ENCODE data around the gene PRDM2. TPM values are rescaled to one million over a fixed set of nuclear protein-coding genes. Genes with fewer than 3 reads are reported as not detected.
A peak's percentile ranks its signal among the peaks of the same experiment; 100 is the strongest.

The PRDM2 gene
- total RNA-seq, 1 donor: 13.5 TPM

GRCh38 chr1:13812456-13813397 lies 112.7 kb downstream of the PRDM2 start:
- no peak for DNase-seq (ENCODE audit: low read depth in 2 of 3, low spot score in 2 of 3)

GRCh38 chr1:13813398-13814012 lies 113.5 kb downstream of the PRDM2 start:
- DNase-seq (ENCODE audit: low read depth in 2 of 3, low spot score in 2 of 3): peak in 2 of 3 donors; percentile 26 to 39

- DNase-seq (ENCODE audit: low read depth in 2 of 3, low spot score in 2 of 3): no peak
These were observed 114.1 kb downstream of the PRDM2 start for GRCh38 chr1:13814131-13814530.

- no peak for DNase-seq (ENCODE audit: low read depth in 2 of 3, low spot score in 2 of 3)
These were observed 116.2 kb downstream of the PRDM2 start for GRCh38 chr1:13816016-13816760.

- no peak for DNase-seq (ENCODE audit: low read depth in 2 of 3, low spot score in 2 of 3)
These were observed 117.9 kb downstream of the PRDM2 start for GRCh38 chr1:13817906-13818305.

- DNase-seq (ENCODE audit: low read depth in 2 of 3, low spot score in 2 of 3): no peak
These were observed 118.9 kb downstream of the PRDM2 start for GRCh38 chr1:13818926-13819325.

- no peak for DNase-seq (ENCODE audit: low read depth in 2 of 3, low spot score in 2 of 3)
These were observed 119.7 kb downstream of the PRDM2 start for GRCh38 chr1:13819642-13820041.

GRCh38 chr1:13820055-13820454 lies 120.1 kb downstream of the PRDM2 start:
- DNase-seq (ENCODE audit: low read depth in 2 of 3, low spot score in 2 of 3): no peak

GRCh38 chr1:13820456-13820855 lies 120.5 kb downstream of the PRDM2 start:
- DNase-seq (ENCODE audit: low read depth in 2 of 3, low spot score in 2 of 3): no peak

GRCh38 chr1:13823126-13823880 lies 123.3 kb downstream of the PRDM2 start:
- DNase-seq (ENCODE audit: low read depth in 2 of 3, low spot score in 2 of 3): no peak

- no peak for DNase-seq (ENCODE audit: low read depth in 2 of 3, low spot score in 2 of 3)
These were observed 123.9 kb downstream of the PRDM2 start for GRCh38 chr1:13823936-13824335.

GRCh38 chr1:13824626-13825025 lies 124.6 kb downstream of the PRDM2 start:
- no peak for DNase-seq (ENCODE audit: low read depth in 2 of 3, low spot score in 2 of 3)

- DNase-seq (ENCODE audit: low read depth in 2 of 3, low spot score in 2 of 3): no peak
These were observed 125.0 kb downstream of the PRDM2 start for GRCh38 chr1:13825033-13825432.

- no peak for DNase-seq (ENCODE audit: low read depth in 2 of 3, low spot score in 2 of 3)
These were observed 126.0 kb downstream of the PRDM2 start for GRCh38 chr1:13826009-13826408.

- no peak for DNase-seq (ENCODE audit: low read depth in 2 of 3, low spot score in 2 of 3)
These were observed 126.6 kb downstream of the PRDM2 start for GRCh38 chr1:13826591-13826990.

GRCh38 chr1:13828454-13829151 lies 128.6 kb downstream of the PRDM2 start:
- no peak for DNase-seq (ENCODE audit: low read depth in 2 of 3, low spot score in 2 of 3)

GRCh38 chr1:13829152-13829769 lies 129.3 kb downstream of the PRDM2 start:
- no peak for DNase-seq (ENCODE audit: low read depth in 2 of 3, low spot score in 2 of 3)

GRCh38 chr1:13830170-13830569 lies 130.2 kb downstream of the PRDM2 start:
- DNase-seq (ENCODE audit: low read depth in 2 of 3, low spot score in 2 of 3): no peak

- DNase-seq (ENCODE audit: low read depth in 2 of 3, low spot score in 2 of 3): no peak
These were observed 130.8 kb downstream of the PRDM2 start for GRCh38 chr1:13830616-13831280.
